Left colon (tissue), 2 donors: Measurements from ENCODE around the gene NUPR1. TPM values are rescaled to one million over a fixed set of nuclear protein-coding genes. Genes with fewer than 3 reads are reported as not detected.
A peak's percentile ranks its signal among the peaks of the same experiment; 100 is the strongest.
"Not testable (repeated sequence)": the region's sequence is repeated elsewhere in the genome, so short reads cannot be mapped to it uniquely, and the experiment has no call there.

Experiments
- ATAC-seq: fragments of 200-7000 bp; cut with Tn5 transposase; one replicate; pipeline ENCODE4 v1.9.1; 2020; ENCODE audit warnings: mild to moderate bottlenecking, moderate library complexity
- DNase-seq, 2 donors: peaks; one replicate each; pipeline ENCODE4 v3.0.0-alpha.2; 2020
- intact Hi-C, 2 donors: fragments of 100-400 bp; cut with DNase I in 1 of 2; cut with micrococcal nuclease in 1 of 2; formaldehyde crosslinking; loops; one replicate each; pipeline versions ENCODE4 v1.11.2 to v1.14.0; 2022; cut with DNase I, micrococcal nuclease
- total RNA-seq, 2 donors: library from RNA; stranded (reverse); fragmentation: NEBNext Ultra II Directional; extraction: Animal tissue kit (Norgen Biotek cat#: 25700); gene quantifications; one replicate each; pipeline ENCODE4 v1.2.1, GENCODE V29; 2021
- donor health status: DM: no; HTN: no; CAD: no.
- donor health status: DM: yes; HTN: yes; CAD: no.

NUPR1 gene
- total RNA-seq, 2 donors from 2014 or later, result 52.2 to 106 TPM

DNA sequence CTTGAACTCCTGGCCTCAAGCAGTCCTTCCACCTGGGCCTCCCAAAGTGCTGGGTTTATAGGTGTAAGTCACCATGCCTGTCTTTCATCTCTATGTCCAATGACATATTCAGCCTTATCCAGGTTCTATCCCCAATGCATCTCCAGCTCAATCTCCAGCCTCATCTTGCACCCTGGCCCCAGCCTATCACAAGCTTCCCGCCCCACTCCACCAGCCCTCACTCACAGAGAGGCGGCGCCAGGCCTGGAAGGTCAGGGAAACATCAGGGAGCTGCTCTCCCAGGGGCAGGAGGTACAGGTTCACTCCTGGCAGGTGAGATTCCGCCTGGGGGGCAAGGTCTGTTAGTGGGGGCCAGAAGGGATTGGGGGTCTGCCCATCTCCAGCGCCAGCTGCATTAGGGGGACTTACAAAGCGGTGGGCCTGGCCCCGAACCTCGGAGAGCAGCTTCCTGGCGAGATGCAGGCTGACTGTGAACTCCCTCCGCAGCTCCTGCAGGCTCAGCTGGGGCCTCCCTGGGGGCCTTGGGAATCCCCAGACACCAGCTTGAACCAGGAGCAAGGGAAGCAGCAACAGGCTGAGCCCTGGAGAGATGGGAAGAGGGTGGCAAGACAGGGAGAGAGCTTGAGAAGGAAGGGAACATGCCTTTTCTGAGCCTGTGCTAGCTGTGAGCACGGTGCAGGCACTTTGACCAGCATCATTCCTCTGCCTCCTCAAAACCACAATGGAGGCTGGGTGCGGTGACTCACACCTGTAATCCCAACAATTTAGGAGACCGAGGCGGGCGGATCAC is 35.1 kb downstream of the NUPR1 start:
- intact Hi-C loops, result no loop called here
- ATAC-seq (no peak), DNase-seq (no peak)

DNA sequence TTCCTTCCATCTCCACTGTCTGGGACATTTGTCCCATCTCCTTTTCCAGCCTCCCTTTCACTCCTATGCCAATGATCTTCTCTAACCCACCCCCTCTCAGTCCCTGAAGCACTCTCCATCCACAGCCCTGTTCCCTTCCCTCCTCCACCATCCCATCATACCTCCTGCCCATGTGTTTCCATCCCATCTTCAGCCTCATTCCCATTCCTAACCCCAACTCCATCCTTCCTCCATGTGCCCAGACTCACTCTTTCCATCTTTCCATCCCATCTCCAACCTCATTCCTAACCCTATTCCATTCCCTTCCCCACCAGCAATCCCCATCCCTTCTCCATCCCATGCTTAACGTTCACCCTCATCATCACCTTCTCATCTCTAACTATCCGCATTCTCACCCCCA is 36.5 kb downstream of the NUPR1 start:
- intact Hi-C loops, result no loop called here
- ATAC-seq (no peak), DNase-seq (no peak)

DNA sequence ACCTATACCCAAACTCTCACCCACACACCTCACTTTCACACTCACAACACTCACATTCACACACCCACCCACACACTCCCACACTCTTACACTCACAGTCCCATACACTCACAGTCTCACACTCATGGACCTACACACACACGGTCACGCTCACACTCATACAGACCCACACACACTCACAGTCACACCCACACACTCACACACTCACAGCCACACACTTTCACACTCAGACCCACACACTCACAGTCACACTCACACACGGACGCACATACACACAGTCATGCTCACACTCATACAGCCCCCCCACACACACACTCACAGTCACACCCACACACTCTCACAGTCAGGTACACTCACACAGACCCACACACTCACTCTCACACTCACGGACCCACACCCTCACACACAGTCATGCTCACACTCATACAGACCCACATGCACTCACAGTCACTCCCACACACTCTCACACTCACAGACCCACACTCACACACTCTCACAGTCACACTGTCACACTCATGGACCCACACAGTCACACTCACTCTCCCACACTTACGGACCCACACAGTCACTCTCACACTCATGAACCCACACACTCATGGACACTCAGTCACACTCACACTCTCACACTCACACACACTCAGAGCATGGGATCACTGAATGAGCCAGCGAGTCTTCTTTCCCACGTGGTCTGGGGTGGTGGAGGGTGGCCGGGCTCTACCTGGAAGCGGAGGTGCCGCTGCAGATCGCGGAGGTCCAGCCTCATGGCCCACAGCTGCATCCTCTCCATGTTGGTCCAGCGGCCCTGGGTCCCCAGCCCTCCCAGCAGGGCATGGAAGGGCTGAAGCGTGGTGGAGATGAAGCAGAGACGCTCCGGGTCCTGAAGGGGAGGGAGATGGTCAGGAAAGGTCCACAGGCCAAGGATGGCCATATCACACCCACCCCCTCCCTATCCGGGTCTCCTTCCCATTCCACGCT is 37.2 kb downstream of the NUPR1 start:
- intact Hi-C loops, result no loop called here
- ATAC-seq, result no peak
- no peak for DNase-seq

DNA sequence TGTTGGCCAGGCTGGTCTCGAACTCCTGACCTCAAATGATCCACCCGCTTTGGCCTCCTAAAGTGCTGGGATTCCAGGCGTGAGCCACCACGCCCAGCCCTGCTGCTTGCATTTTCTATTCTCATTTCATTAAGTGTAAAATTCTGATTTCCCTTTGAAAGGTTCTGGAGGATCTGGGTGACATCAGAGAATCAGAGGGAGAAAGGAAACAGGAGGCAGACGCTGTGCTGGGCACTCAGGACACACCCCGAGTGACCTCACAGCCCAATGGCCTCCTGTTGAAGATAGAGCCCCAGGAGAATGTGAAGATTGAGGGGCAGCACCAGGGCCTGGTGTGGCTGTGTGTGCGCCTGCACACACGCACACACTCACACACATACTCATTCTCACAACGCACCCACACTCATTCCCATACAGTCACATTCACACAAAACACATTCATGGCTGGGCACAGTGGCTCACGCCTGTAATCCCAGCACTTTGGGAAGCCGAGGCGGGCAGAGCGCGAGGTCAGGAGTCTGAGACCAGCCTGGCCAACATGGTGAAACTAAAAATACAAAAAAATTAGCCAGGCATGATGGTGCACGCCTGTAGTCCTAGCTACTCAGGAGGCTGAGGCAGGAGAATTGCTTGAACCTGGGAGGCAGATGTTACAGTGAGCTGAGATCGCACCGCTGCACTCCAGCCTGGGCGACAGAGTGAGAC is 38.1 kb downstream of the NUPR1 start:
- intact Hi-C loops, ATAC-seq, DNase-seq: not testable (repeated sequence)

DNA sequence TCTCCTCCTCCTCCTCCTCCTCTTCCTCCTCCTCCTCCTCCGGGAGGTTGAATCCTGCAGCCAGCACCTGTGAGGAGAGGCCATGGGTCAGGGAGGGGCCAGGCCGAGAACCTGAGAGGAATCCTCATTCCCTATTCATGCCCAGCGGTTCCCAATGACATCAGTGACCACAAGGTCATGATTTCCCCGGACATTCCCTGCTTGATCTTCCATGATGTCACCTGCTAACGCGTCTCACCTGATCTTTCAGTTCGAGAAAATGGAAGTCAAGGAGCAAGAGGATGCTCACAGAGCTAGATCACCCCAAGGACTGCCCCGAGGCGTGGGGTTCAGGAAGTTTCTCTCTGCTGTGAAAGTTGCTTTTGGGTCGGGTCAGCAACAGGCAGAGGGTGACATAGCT is 38.9 kb downstream of the NUPR1 start:
- ATAC-seq (no peak), DNase-seq (no peak)
- intact Hi-C loops, result no loop called here

DNA sequence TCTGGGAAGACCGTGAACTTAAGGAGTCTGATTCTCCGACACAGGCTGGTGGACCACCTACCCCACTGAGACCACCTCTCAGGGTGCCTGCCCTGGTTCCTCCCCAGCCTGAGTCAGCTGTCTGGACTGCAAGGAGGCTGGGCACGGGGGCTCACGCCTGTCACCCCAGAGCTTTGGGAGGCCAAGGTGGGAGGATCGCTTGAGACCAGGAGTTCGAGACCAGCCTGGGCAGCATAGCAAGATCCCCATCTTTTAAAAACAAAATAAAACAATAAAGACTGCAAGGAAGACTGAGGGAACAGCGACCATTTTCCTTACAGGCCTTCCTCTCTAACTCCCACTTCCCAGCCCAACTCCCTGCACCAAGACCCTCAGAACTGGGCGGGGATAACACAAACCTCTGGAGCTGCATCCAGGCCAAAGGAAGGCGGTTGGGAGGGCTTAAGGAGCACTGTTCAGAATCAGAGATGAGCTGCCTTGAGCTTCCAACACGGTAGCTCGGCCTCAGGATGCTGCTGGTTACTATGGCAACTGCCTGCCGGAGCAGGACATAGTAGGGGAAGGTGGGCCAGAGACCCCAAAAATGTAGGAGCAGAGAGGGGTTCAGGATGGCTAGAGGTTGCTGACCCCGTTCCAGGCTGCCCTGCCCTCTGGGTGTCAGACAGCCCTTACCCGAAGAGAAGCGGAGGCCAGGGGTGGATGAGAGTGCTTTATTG is 40.0 kb downstream of the NUPR1 start:
- ATAC-seq (no peak), DNase-seq (no peak)
- intact Hi-C loops, result no loop called here

DNA sequence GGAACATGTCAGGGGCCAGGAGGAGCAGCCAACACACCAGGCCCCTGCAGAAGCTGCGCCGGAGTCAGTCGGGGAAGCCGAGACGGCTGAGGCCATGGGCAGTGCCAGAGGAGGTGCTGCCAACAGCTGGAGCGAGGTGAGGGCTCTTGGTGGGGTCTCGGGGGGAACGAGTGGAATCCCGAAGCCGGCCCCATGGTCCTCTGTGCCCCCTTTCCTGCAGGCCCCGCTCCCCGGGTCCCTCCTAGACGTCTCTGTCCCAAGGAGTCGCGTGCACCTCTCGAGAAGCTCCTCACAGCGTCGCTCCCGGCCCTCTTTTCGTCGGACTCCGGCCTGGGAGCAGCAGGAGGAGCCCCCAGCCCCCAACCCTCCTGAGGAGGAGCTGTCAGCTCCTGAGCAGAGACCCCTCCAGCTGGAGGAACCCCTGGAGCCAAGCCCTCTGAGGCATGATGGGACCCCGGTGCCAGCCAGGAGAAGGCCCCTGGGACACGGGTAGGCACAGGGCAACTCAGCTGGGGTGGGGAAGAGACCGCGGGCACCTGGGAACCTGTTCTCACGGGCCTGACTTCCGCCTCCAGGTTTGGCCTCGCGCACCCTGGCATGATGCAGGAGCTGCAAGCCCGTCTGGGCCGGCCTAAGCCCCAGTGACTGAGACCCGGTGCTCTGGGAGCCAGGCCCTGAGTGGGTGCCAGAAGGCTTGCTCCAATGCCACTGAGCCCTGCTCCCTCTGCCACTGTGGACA is 40.7 kb downstream of the NUPR1 start:
- ATAC-seq (no peak), DNase-seq (no peak)
- intact Hi-C loops, result no loop called here

DNA sequence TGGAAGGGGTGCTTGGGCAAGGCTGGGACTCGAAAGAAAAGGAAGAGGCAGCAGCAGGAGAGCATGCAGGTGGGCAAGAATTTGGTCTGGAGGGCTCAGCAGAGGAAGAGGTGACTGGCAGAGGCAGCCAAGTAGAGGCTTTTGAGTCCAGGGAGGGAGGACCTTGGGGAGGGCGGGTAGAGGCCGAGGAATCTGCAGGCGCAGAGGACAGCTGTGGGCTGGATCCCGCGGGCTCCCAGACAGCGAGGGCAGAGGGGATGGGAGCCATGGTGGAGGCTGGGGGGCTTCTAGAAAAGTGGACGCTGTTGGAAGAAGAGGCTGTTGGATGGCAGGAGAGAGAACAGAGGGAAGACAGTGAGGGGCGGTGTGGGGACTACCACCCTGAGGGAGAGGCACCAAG is 41.4 kb downstream of the NUPR1 start:
- ATAC-seq (no peak), DNase-seq (no peak)
- intact Hi-C loops, result no loop called here

DNA sequence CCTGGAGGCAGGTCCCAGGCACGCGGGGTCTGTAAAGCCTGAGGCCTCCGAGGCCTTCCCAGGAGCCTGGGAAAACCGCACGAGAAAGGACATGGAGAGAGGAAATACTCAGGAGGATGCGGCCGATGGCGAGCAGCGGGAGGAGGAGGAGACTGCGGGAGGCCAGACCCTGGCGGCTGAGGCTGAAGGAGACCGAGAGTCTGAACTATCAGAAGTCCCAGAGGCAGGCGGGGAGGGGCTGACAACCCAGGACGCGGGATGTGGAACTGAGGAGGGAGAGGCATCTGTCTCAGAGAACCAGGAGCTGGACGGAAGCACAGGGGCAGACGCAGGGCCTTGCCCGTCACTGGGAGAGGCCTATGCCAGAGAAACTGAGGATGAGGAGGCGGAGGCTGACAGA is 41.9 kb downstream of the NUPR1 start:
- intact Hi-C loops, result no loop called here
- ATAC-seq, result no peak
- DNase-seq, result no peak

DNA sequence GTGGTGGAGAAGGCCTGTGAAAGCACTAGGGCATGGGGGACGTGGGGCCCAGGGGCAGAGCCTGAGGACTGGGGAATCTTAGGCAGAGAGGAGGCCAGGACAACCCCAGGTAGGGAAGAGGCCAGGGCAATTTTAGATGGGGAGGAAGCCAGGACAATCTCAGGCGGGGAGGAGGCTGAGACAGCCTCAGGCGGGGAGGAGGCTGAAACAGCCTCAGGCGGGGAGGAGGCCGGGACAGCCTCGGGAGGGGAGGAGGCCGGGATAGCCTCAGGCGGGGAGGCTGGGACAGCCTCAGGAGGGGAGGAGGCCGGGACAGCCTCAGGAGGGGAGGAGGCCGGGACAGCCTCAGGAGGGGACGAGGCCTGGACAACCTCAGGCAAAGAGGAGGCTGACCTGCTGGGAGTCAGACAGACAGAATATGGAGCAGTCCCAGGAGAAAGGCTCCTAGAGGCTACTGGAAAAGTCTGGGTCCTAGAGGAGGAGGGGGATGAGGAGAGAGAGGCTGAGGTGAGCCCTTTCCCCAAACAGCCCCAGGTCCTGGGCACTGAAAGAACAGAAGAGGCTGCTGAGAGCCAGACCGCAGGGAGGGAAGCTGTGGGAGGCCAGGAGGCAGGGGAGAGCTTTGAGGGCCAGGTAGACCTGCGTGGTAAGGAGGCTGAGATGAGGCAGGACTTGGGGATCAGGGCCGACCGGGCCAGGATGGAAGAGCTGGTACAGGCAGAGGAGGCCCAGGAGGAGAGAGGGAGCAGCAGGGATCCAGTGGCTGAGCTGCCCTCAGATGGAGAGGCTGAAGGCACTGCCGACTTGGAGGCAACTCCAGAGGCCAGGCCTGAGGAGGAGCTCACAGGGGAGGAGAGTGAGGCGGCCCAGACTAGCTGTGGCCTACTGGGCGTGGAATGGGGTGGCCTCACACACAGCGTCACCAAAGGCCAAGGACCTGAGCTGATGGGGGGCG is 42.7 kb downstream of the NUPR1 start:
- intact Hi-C loops, result no loop called here
- DNase-seq, result no peak
- ATAC-seq, result peak; percentile 16

DNA sequence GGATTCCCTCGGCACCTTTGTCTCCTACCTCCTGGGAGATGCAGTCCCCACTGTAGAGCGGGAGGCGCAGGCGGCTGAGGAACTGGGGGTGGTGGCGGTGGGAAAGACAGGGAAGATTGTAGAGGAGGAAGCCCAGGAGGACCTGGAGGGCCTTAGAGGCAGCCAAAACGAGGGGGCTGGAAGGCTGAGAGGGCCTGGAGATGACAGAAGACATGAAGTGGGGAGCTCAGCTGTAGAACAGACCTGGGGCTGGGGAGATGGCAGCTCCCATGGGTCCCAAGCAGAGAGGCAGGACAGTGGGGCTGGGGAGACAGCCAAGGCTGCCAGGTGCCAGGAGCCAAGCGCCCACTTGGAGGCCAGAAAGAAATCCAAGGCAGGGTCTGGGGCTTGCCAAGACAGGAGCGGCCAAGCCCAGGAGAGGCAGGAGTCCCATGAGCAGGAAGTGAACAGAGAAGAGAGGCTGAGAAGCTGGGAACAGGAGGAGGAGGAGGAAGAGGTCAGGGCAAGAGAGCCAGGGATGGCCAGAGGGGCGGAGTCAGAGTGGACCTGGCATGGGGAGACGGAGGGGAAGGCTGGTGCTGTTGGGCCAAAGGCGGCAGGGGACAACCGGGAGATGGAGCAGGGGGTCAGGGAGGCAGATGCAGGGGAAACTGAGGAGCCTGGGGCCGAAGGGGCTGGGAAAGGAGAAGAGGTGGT is 43.5 kb downstream of the NUPR1 start:
- intact Hi-C loops, result no loop called here
- peak; percentile 52 for ATAC-seq
- DNase-seq, result peak; percentile 66 to 74

DNA sequence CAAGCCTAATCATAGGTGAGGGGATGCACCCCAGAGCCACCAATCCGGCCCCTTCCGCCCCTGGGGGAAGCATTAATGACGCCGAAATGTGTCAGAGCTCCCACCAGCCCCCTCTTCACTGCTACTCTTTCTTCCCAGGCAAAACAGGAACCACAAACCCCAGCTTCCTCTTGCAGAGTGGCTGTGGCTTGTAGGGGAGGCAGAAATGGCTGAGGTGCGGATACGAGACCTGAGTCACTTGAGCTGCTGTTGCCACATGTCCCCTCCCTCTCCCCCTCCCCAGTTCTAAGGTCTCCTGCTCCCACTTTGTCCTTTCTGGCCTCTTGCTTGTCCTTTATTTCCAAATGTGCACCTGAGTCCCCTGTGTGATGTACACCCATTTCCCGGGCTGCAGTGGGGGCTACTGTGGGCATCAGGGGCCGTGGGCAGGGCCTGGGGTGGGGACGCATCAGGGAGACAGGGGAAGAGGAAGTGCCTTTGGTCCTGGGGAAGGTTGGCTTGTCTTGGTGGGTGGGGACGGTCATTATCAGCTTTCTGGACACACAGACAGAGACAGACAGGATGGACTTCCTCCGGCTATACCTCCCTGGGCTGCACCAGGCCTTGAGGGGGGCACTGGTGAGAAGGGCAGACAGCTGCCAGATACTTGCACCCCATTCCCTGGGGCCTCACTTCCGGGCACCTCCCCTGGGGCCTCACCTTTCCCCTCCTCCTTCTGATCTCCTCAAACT is 44.5 kb downstream of the NUPR1 start, which contains the start of gene APOBR:
APOBR (plus strand) TSS at position 523 of the 731 bp plus-strand sequence; CDS start at position 562, 39 bp downstream.
- intact Hi-C loops, result no loop called here
- DNase-seq (peak; percentile 73 to 78), ATAC-seq (peak; percentile 51)

DNA sequence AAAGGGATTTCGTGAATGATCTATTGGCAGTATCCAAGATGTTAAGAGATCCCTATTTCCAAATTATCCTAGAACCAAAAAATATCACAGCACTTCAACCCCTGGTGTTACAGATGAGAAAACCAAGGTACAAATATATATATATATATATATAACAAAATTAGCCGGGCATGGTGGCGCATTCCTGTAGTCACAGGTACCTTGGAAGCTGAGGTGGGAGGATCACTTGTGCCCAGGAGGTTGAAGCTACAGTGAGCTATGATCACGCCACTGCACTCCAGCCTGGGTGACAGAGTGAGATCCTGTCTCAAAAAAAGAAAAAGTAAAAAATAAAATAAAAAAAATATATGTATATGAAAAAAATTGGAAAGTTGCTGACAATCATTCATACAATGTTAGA is 46.3 kb downstream of the NUPR1 start:
- intact Hi-C loops, result no loop called here

DNA sequence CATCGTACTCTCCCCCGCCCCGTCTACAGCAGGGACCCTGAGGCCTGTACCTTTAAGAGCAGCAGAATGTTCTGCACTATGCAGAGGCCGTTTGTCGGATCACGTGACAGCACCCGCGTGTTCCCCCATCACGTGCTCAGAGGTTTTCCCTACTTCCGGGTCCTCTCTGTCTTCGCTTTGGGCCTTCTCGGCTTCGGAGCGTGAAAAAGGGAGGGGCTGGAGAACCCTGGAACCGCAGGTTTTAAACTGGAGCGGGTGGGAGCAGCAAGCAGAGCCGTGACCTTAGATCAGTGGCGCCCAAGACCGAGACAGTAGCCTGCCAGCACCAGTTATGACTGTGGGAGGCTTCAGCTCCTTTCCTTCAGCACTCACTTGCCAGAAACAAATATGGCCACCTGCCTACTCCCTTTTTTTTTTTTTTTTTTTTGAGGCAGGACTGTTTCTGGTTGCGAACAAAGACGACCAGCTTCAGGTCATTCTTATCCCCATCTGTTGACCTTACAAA is 46.8 kb downstream of the NUPR1 start, which contains the start of gene CLN3:
CLN3 (minus strand) TSS at position 105 of the 505 bp plus-strand sequence. CDS start 315 bp downstream, outside the sequence.
- ATAC-seq, result peak; percentile 71
- intact Hi-C loops, result no loop called here
- DNase-seq, result peak; percentile 92 to 96

More for the DNA sequence above, 46.3 kb downstream of the NUPR1 start:
- ATAC-seq (no peak), DNase-seq (no peak)
